IMR-90 (cell line): ENCODE measurements around the gene CDK6. TPM values are rescaled to one million over a fixed set of nuclear protein-coding genes. Genes with fewer than 3 reads are reported as not detected.

ENCODE experiments used
- ATAC-seq: fragments of 200-7000 bp; cut with Tn5 transposase; 2 replicates; pipeline ENCODE4 v1.9.1; 2020; ENCODE audit warnings: low read depth, mild to moderate bottlenecking, moderate library complexity
- BruUV-seq: library from RNA; stranded (reverse); fragments of 400-500 nt; replicated peaks from 2 replicates; lab custom pipeline; 2021; lab: Mats Ljungman, UMichigan
- CTCF ChIA-PET: fragments of 300-600 bp; formaldehyde crosslinking; extraction: SDS; loops from one replicate; lab custom pipeline; 2021; ENCODE audit warnings: antibody characterized with exemption; lab: Yijun Ruan, JAX
- POLR2A ChIA-PET: fragments of 300-600 bp; sonication (Branson Sonifier 250); formaldehyde crosslinking; loops from one replicate; lab custom pipeline; 2022; ENCODE audit warnings: antibody characterized with exemption; ENCODE audit not compliant: unreplicated experiment; lab: Charles Lee
- DNase-seq: peaks from one replicate; pipeline ENCODE4 v3.0.0; 2013
- H2AFZ ChIP-seq: replicated peaks from 2 replicates; pipeline ENCODE3; 2013; ENCODE audit warnings: low read length, mild to moderate bottlenecking; ENCODE audit not compliant: poor library complexity
- H2AK5ac ChIP-seq: 2 replicates; pipeline ENCODE4 v1.6.1; 2013; ENCODE audit warnings: low read depth, low read length, inconsistent platforms
- H2AK9ac ChIP-seq: replicated peaks from 2 replicates; pipeline ENCODE3; 2013; ENCODE audit warnings: mild to moderate bottlenecking, low read depth, low read length, moderate library complexity; ENCODE audit not compliant: poor library complexity
- H2BK120ac ChIP-seq: 2 replicates; pipeline ENCODE4 v1.6.1; 2013; ENCODE audit warnings: low read depth, low read length, inconsistent platforms
- H2BK15ac ChIP-seq: 3 replicates; pipeline ENCODE4 v1.6.1; 2013; ENCODE audit warnings: low read depth, low read length, inconsistent platforms
- H2BK20ac ChIP-seq: 2 replicates; pipeline ENCODE4 v1.6.1; 2013; ENCODE audit warnings: low read depth, mild to moderate bottlenecking, inconsistent platforms, low read length, moderate library complexity
- H2BK5ac ChIP-seq: 2 replicates; pipeline ENCODE4 v1.6.1; 2013; ENCODE audit warnings: mild to moderate bottlenecking, low read depth, low read length, inconsistent platforms; ENCODE audit not compliant: poor library complexity, severe bottlenecking
- H3K14ac ChIP-seq: replicated peaks from 2 replicates; pipeline ENCODE4 v1.6.1; 2013; ENCODE audit warnings: low read depth, low read length, inconsistent platforms
- H3K18ac ChIP-seq: 2 replicates; pipeline ENCODE4 v1.6.1; 2013; ENCODE audit warnings: low read depth, low read length, control low read depth
- H3K23ac ChIP-seq: 2 replicates; pipeline ENCODE4 v1.6.1; 2013; ENCODE audit warnings: low read depth, low read length, inconsistent platforms
- H3K27ac ChIP-seq: 2 replicates; pipeline ENCODE4 v1.5.1; 2013; ENCODE audit warnings: mild to moderate bottlenecking, control low read depth, low read length; ENCODE audit not compliant: insufficient read depth
- H3K27me3 ChIP-seq: 2 replicates; pipeline ENCODE4 v1.6.1; 2013; ENCODE audit warnings: low read length; ENCODE audit not compliant: control insufficient read depth, insufficient read depth
- H3K36me3 ChIP-seq: 2 replicates; pipeline ENCODE4 v1.6.1; 2013; ENCODE audit warnings: low read length, mixed read lengths; ENCODE audit not compliant: control insufficient read depth, insufficient read depth
- H3K4ac ChIP-seq: 2 replicates; pipeline ENCODE4 v1.6.1; 2013; ENCODE audit warnings: low read depth, low read length, inconsistent platforms
- H3K4me1 ChIP-seq: 2 replicates; pipeline ENCODE4 v1.6.1; 2013; ENCODE audit warnings: low read length, mixed read lengths; ENCODE audit not compliant: control insufficient read depth, insufficient read depth
- H3K4me2 ChIP-seq: 2 replicates; pipeline ENCODE4 v1.6.1; 2013; ENCODE audit warnings: low read depth, mild to moderate bottlenecking, control low read depth, low read length, moderate library complexity
- H3K4me3 ChIP-seq: 2 replicates; pipeline ENCODE4 v1.5.1; 2013; ENCODE audit warnings: low read depth, mild to moderate bottlenecking, control low read depth, low read length, moderate library complexity; ENCODE audit not compliant: insufficient read depth
- H3K56ac ChIP-seq: 2 replicates; pipeline ENCODE4 v1.6.1; 2013; ENCODE audit warnings: low read length, inconsistent platforms; ENCODE audit not compliant: insufficient read depth; ENCODE audit errors: extremely low read depth
- H3K79me1 ChIP-seq, 2 experiments: 2 replicates each; pipeline ENCODE4 v1.6.1; 2013; ENCODE audit warnings: low read length in 2 of 2, inconsistent platforms in 1 of 2, low read depth in 1 of 2
- H3K9ac ChIP-seq: 2 replicates; pipeline ENCODE4 v1.6.1; 2013; ENCODE audit warnings: low read depth, low read length, control low read depth
- H3K9me1 ChIP-seq: 2 replicates; pipeline ENCODE4 v1.6.1; 2013; ENCODE audit warnings: low read length, inconsistent platforms; ENCODE audit not compliant: insufficient read depth
- H3K9me3 ChIP-seq: 2 replicates; pipeline ENCODE4 v1.6.1; 2013; ENCODE audit warnings: low read length; ENCODE audit not compliant: control insufficient read depth, insufficient read depth
- H4K20me1 ChIP-seq: 2 replicates; pipeline ENCODE4 v1.6.1; 2013; ENCODE audit warnings: low read length, inconsistent platforms; ENCODE audit not compliant: insufficient read depth
- H4K5ac ChIP-seq: 2 replicates; pipeline ENCODE4 v1.6.1; 2013; ENCODE audit warnings: mild to moderate bottlenecking, low read depth, low read length, control low read depth
- H4K8ac ChIP-seq, 2 experiments: 2 replicates each; pipeline ENCODE4 v1.6.1; 2013; ENCODE audit warnings: low read depth in 2 of 2, low read length in 2 of 2, control low read depth in 1 of 2, inconsistent platforms in 1 of 2
- H4K91ac ChIP-seq: 2 replicates; pipeline ENCODE4 v1.6.1; 2013; ENCODE audit warnings: low read depth, low read length, inconsistent platforms; ENCODE audit not compliant: insufficient read depth
- MAFK ChIP-seq: IDR thresholded peaks from 2 replicates; pipeline ENCODE4 v1.6.1; 2012; ENCODE audit warnings: low read depth, low read length, improper control_type of control experiment
- MAZ ChIP-seq: IDR thresholded peaks from 2 replicates; pipeline ENCODE4 v1.6.1; 2012; ENCODE audit warnings: low read depth, mild to moderate bottlenecking, low read length, improper control_type of control experiment, moderate library complexity, borderline replicate concordance
- MXI1 ChIP-seq: IDR thresholded peaks from 2 replicates; pipeline ENCODE4 v1.6.1; 2012; ENCODE audit warnings: low read depth, mild to moderate bottlenecking, low read length, moderate library complexity, borderline replicate concordance
- POLR2A ChIP-seq: IDR thresholded peaks from 2 replicates; pipeline ENCODE4 v1.6.1; 2012; ENCODE audit warnings: mild to moderate bottlenecking, low read depth, low read length
- WGBS, 2 experiments: methylation state at CpG; one replicate each; pipeline versions ENCODE4 v1.1.5 to v1.1.7; 2013; ENCODE audit warnings: missing lambda C conversion rate in 2 of 2; ENCODE audit not compliant: insufficient read length in 1 of 2; ENCODE audit errors: extremely low coverage in 2 of 2; 5-methylcytosine and 5-hydroxymethylcytosine counted together
- dilution Hi-C: fragments of 300-500 bp; cut with HindIII; formaldehyde crosslinking; loops from one replicate; pipeline ENCODE4 v1.14.3; 2018; ENCODE audit warnings: low sequenced_read_pairs; ENCODE audit not compliant: unreplicated experiment
- in situ Hi-C: fragments of 300-500 bp; cut with MboI; formaldehyde crosslinking; loops from 3 replicates; pipeline ENCODE4 v1.14.3; 2019; ENCODE audit warnings: low sequenced_read_pairs, inconsistent platforms, mixed read lengths
- intact Hi-C: fragments of 100-400 bp; cut with micrococcal nuclease; formaldehyde crosslinking; loops from 2 replicates; pipeline ENCODE4 v1.10.0; 2022
- polyA plus RNA-seq, 3 experiments: library from polyadenylated mRNA; depleted of rRNA; stranded (reverse); fragments of >200 nt; gene quantifications; 2 replicates each; pipeline ENCODE4 v1.2.3, GENCODE V29; 2012; ENCODE audit warnings: low replicate concordance in 1 of 3
- total RNA-seq: library from RNA; depleted of rRNA; stranded (reverse); fragments of >200 nt; gene quantifications from 2 replicates; pipeline ENCODE4 v1.2.3, GENCODE V29; 2012
- TF ChIP-seq, protein P1 (sequence below): conservative IDR thresholded peaks from 2 replicates; pipeline ENCODE4 v1.5.1; 2012; ENCODE audit warnings: mild to moderate bottlenecking, low read depth, low read length, improper control_type of control experiment
- TF ChIP-seq, protein P2 (sequence below): fragments of 150-350 bp; IDR thresholded peaks from 2 replicates; pipeline ENCODE4 v1.6.1; 2017; ENCODE audit warnings: mild to moderate bottlenecking, antibody characterized with exemption, low read length, low read depth

CDK6 gene
- total and polyA plus RNA-seq, 2 of the 4 experiments (the other 2 are of a cell fraction): 21.5 to 195 TPM

DNA sequence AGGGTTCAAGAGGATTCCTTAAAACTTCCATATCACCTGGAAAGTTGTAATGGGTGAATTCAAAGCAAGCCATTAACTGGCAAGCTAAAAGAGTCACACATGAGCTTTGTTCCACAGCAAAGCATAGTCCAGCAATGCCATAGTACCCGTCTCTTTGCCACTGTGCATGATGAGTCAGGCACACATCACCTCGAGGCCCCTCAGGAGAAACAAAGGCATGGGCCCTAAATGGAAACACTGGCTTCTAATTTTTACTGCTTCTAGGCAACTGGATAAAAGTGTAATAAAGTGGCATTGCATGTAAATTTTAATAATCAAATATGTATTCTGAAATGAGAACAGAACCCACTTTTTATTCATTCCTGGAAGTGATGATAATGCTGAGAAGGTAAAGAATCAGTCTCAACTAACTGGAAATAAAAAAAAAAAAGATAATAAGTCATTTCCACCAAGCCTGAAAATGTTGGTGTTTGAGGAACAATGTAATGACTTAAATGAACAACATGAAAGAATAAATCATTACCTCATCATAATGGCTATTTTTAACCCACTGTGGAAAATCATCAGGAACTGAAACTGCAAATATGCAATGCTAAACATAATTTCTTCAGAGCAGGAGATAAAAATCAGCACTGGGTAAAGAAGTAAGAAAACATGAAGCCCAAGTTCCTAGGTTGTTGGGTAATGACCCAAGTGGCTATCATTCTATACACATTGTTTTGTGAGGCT, 104.9 kb downstream of the CDK6 start:
- Histone ChIP-seq H3K18ac (no peak overlapping the region), H3K23ac (peak overlapping the region; percentile 13; the same call in 1 of the 2 replicates), H2AK9ac (no peak overlapping the region), H3K27ac (no peak overlapping the region), H3K9me3 (no peaks in the 10 kb centered on the region), H4K91ac (no peak overlapping the region), H3K4me3 (no peak overlapping the region), H3K14ac (no peak overlapping the region; the same call in 1 of the 2 replicates), H3K4ac (no peak overlapping the region), H3K27me3 (no peaks in the 10 kb centered on the region), H3K9ac (no peak overlapping the region), H3K79me1 (peaks cover 32 to 78% of the 10 kb centered on the region in 2 experiments), H4K5ac (no peak overlapping the region), H3K56ac (no peak overlapping the region), H2AFZ (no peak overlapping the region), H4K8ac (peak overlapping the region in 1 of 2 experiments; percentile 22; a peak in 1 of 4 replicates), H2BK20ac (no peak overlapping the region), H3K9me1 (peaks cover 14% of the 10 kb centered on the region), H3K4me1 (peaks cover 15% of the 10 kb centered on the region), H4K20me1 (peaks cover 20% of the 10 kb centered on the region; the same call in 1 of the 2 replicates), H2BK5ac (peak overlapping the region; percentile 15), H2AK5ac (no peak overlapping the region), H2BK15ac (no peak overlapping the region), H3K4me2 (peak overlapping the region; percentile 29; the same call in 1 of the 2 replicates), H2BK120ac (no peak overlapping the region), H3K36me3 (peaks cover 4% of the 10 kb centered on the region)
- CTCF ChIA-PET: interaction anchor here (0.5 kb wide), 1 partner anchor 39 kb away, joined by 3 read pairs; no protein-coding TSS in a partner anchor
- POLR2A ChIA-PET: no interaction called here
- WGBS, 2 experiments: no CpG with 5 or more reads among the region's 2 CpGs
- in situ Hi-C loops: no loop called here
- intact Hi-C loops: no loop called here
- ATAC-seq: no peak
- peak; percentile 66 for TF ChIP-seq MAFK
- TF ChIP-seq, protein P1, sequence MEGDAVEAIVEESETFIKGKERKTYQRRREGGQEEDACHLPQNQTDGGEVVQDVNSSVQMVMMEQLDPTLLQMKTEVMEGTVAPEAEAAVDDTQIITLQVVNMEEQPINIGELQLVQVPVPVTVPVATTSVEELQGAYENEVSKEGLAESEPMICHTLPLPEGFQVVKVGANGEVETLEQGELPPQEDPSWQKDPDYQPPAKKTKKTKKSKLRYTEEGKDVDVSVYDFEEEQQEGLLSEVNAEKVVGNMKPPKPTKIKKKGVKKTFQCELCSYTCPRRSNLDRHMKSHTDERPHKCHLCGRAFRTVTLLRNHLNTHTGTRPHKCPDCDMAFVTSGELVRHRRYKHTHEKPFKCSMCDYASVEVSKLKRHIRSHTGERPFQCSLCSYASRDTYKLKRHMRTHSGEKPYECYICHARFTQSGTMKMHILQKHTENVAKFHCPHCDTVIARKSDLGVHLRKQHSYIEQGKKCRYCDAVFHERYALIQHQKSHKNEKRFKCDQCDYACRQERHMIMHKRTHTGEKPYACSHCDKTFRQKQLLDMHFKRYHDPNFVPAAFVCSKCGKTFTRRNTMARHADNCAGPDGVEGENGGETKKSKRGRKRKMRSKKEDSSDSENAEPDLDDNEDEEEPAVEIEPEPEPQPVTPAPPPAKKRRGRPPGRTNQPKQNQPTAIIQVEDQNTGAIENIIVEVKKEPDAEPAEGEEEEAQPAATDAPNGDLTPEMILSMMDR: no peak
- no peak for TF ChIP-seq POLR2A
- TF ChIP-seq MXI1: no peak
- TF ChIP-seq, protein P2, sequence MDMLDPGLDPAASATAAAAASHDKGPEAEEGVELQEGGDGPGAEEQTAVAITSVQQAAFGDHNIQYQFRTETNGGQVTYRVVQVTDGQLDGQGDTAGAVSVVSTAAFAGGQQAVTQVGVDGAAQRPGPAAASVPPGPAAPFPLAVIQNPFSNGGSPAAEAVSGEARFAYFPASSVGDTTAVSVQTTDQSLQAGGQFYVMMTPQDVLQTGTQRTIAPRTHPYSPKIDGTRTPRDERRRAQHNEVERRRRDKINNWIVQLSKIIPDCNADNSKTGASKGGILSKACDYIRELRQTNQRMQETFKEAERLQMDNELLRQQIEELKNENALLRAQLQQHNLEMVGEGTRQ: no peak
- no peak for TF ChIP-seq MAZ
- dilution Hi-C loops: no loop called here
- no TSS peak for BruUV-seq
- peak; percentile 45 for DNase-seq
